Muscle of leg (tissue), 11 donors: Measurements from ENCODE around the gene PHLPP2. TPM values are rescaled to one million over a fixed set of nuclear protein-coding genes. Genes with fewer than 3 reads are reported as not detected.
"Not testable (repeated sequence)": the region's sequence is repeated elsewhere in the genome, so short reads cannot be mapped to it uniquely, and the experiment has no call there.

Experiments used
- DNase-seq: peaks from one replicate; pipeline ENCODE4 v3.0.0; 2013
- H3K27ac ChIP-seq: one replicate; pipeline ENCODE4 v1.5.1; 2013; ENCODE audit warnings: mild to moderate bottlenecking, low read length, control low read depth
- H3K27me3 ChIP-seq: one replicate; pipeline ENCODE4 v1.6.1; 2013; ENCODE audit warnings: low read length; ENCODE audit not compliant: control insufficient read depth, insufficient read depth
- H3K36me3 ChIP-seq: one replicate; pipeline ENCODE4 v1.6.1; 2013; ENCODE audit warnings: low read length; ENCODE audit not compliant: control insufficient read depth, insufficient read depth
- H3K4me1 ChIP-seq: one replicate; pipeline ENCODE4 v1.6.1; 2013; ENCODE audit warnings: low read length; ENCODE audit not compliant: control insufficient read depth, insufficient read depth
- H3K4me3 ChIP-seq: one replicate; pipeline ENCODE4 v1.5.1; 2013; ENCODE audit warnings: low read length, control low read depth
- H3K9me3 ChIP-seq: replicated peaks from 2 replicates; pipeline ENCODE4 v1.6.1; 2013; ENCODE audit warnings: low read depth, low read length; ENCODE audit not compliant: control insufficient read depth
- WGBS: methylation state at CpG from one replicate; pipeline ENCODE4 v1.1.5; 2013; ENCODE audit warnings: missing lambda C conversion rate; ENCODE audit not compliant: insufficient coverage; 5-methylcytosine and 5-hydroxymethylcytosine counted together
- polyA plus RNA-seq, 8 donors: library from polyadenylated mRNA; unstranded; fragments of 120-200 nt; gene quantifications; one replicate each; pipeline versions ENCODE4 v1.2.1 to v1.2.3, GENCODE V29; 2013; ENCODE audit warnings: inconsistent platforms in 1 of 8, low replicate concordance in 1 of 8; ENCODE audit not compliant: insufficient read length in 8 of 8, insufficient read depth in 1 of 8
- total RNA-seq: library from RNA; stranded (reverse); fragments of 120-200 nt; gene quantifications from one replicate; pipeline ENCODE4 v1.2.4, GENCODE V29; 2013

The PHLPP2 gene
- total and polyA plus RNA-seq, 9 donors = 4.6 to 7.9 (median 5.6) TPM

DNA sequence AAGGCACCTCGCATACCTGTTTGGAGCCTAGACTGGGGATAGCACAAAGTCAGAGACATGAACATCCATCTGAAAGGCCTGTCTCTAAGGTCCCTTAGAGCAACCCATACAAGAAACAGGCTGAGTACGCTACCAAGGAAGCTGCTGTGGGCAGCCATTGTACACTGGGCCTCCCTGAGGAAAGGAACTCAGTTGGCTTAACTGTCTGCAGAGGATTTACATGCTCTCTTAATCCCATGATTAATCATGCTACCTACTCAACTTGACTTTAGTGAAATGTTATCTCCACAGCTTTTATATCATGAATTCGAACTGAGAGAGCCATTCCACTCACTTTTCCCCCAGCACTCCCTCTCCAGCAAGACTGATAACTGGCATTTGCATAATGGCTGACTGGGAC lies 26.0 kb downstream of the PHLPP2 start:
- H3K4me3 ChIP-seq = no peak overlapping the region
- no peaks in the 10 kb centered on the region for H3K4me1 ChIP-seq
- no peak overlapping the region for H3K27ac ChIP-seq
- H3K36me3 ChIP-seq = peaks cover 17% of the 10 kb centered on the region
- WGBS = 96% methylated on average over 3 of the region's 3 CpGs
- no peaks in the 10 kb centered on the region for H3K27me3 ChIP-seq
- H3K9me3 ChIP-seq = no peaks in the 10 kb centered on the region
- no peak for DNase-seq

DNA sequence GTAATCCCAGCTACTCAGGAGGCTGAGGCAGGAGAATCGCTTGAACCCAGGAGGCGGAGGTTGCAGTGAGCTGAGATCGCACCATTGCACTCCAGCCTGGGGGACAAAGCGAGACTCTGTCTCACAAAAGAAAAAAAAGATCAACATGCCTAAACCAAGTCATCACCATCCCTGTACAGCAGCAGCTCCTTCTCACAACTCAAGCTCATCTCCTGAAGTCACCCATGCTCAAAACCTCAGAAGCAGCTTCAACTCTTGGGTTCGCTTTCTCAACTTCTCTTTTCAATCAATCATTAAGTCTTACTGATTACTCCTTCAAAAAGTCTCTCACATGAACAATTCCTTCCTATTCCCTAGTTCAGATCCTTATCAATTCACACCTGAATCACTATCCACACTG lies 31.3 kb downstream of the PHLPP2 start:
- Histone ChIP-seq H3K36me3 (peaks cover 12% of the 10 kb centered on the region), H3K4me3 (no peak overlapping the region), H3K4me1 (no peaks in the 10 kb centered on the region), H3K9me3 (no peaks in the 10 kb centered on the region), H3K27me3 (no peaks in the 10 kb centered on the region), H3K27ac (no peak overlapping the region)
- WGBS = 100% methylated on average over 5 of the region's 5 CpGs
- no peak for DNase-seq

DNA sequence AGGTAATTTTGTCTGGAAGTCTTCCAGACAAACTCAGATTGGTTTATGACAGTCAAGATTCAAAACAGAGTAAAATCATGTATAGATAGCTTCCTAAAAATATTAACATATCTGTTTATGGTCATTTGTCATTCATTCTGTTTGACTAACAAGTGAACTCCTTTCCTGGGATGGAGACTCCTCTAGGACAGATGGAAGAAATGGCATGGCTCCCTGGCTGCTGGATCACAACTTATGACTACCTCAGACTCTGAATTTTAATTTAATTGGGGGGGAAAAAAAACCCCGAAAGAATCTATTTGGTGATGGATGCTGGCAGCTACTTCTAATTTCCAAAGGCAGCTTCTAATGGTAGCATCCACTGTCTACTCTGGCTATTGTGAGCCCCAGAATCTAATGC lies 34.6 kb downstream of the PHLPP2 start:
- H3K4me3 ChIP-seq = no peak overlapping the region
- no peak overlapping the region for H3K27ac ChIP-seq
- no peaks in the 10 kb centered on the region for H3K27me3 ChIP-seq
- WGBS = no CpG with 5 or more reads among the region's 1 CpG
- no peaks in the 10 kb centered on the region for H3K4me1 ChIP-seq
- H3K36me3 ChIP-seq = peaks cover 17% of the 10 kb centered on the region
- H3K9me3 ChIP-seq = no peaks in the 10 kb centered on the region
- no peak for DNase-seq

DNA sequence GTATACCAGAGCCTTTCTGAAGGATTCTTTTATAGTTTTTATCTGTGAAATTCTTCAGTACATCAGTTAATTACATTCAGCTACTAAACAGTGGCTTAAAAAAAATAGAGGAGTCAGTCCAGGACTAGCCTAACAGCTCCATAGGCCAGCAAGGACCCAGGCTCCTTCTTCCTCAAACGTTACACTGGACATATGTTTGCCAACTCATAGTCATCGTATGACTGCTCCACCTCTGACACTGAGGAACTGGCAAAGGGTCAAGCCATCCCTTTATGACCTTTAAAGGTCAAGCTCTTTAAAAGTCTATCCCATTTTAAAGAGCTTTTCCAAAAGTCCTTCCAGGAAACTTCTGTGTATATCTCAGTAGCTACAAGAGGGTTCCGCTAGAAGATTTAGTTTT lies 36.6 kb downstream of the PHLPP2 start:
- Histone ChIP-seq H3K27ac (no peak overlapping the region), H3K27me3 (no peaks in the 10 kb centered on the region), H3K9me3 (no peaks in the 10 kb centered on the region), H3K4me3 (no peak overlapping the region), H3K36me3 (peaks cover 20% of the 10 kb centered on the region), H3K4me1 (no peaks in the 10 kb centered on the region)
- WGBS = 28% methylated on average over 2 of the region's 3 CpGs
- no peak for DNase-seq

DNA sequence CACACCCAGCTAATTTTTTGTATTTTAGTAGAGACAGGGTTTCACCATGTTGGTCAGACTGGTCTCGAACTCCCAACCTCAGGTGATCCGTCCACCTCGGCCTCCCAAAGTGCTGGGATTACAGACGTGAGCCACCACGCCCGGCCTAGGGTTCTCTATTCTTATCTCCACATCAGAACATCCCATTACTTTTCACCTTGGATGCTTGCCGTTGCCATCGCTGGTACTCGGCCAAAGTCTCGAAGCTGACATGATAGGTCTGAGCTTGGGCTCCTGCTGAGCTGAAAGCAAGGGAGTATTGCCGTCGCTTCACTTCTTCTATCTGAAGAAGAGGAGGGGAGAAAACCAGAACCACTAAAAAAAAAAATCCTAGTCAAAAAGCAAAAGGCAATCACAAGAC lies 40.2 kb downstream of the PHLPP2 start:
- not testable (repeated sequence) for H3K27ac ChIP-seq, DNase-seq, H3K4me3 ChIP-seq, H3K9me3 ChIP-seq, H3K4me1 ChIP-seq, H3K27me3 ChIP-seq
- H3K36me3 ChIP-seq = peaks cover 25% of the 10 kb centered on the region
- 97% methylated on average over 6 of the region's 12 CpGs for WGBS

DNA sequence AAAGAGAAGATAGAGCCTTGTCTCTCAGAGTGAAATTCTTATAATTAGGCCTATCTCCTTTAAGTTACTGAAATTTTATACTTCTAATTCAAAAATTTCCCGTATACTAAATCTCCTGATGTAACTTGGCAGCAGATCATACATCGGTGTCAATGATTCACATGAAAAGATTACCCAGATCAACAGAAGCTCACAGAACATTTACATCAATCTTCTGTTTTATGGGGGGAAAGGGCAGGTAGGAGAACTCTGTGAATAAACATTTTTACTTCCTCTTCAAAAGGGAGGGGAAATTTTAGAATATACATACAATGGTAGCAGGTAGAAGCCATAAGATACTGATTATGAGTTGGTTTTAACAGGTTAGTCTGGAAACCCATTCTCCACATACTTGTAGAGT lies 43.1 kb downstream of the PHLPP2 start:
- no peaks in the 10 kb centered on the region for H3K27me3 ChIP-seq
- no peak for DNase-seq
- H3K9me3 ChIP-seq = no peaks in the 10 kb centered on the region
- no peak overlapping the region for H3K4me3 ChIP-seq
- H3K4me1 ChIP-seq = no peaks in the 10 kb centered on the region
- WGBS = no CpG with 5 or more reads among the region's 2 CpGs
- peaks cover 22% of the 10 kb centered on the region for H3K36me3 ChIP-seq
- no peak overlapping the region for H3K27ac ChIP-seq

DNA sequence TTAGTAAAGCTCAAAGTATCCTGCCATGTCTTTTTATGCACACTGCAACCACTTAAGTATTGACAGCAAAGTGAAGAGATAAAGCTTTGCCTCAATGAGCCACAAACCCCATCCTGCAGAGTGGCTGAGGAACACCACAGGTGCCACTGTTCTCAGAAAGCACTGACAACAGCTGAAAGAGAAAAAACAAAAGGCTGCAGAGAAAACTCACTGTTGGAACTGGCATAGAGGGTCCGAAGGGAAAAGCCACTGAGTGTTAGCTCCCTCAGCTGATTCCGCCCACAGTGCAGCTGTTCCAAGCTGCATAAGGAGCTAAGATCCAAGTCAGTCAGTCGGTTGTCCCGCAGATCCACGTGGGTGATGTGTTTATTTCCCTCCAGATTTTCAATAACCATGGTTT lies 48.3 kb downstream of the PHLPP2 start:
- 86% methylated on average over 2 of the region's 5 CpGs for WGBS
- no peaks in the 10 kb centered on the region for H3K27me3 ChIP-seq
- peaks cover 29% of the 10 kb centered on the region for H3K36me3 ChIP-seq
- no peak overlapping the region for H3K27ac ChIP-seq
- H3K4me1 ChIP-seq = no peaks in the 10 kb centered on the region
- DNase-seq = peak; percentile 27
- no peak overlapping the region for H3K4me3 ChIP-seq
- H3K9me3 ChIP-seq = no peaks in the 10 kb centered on the region

DNA sequence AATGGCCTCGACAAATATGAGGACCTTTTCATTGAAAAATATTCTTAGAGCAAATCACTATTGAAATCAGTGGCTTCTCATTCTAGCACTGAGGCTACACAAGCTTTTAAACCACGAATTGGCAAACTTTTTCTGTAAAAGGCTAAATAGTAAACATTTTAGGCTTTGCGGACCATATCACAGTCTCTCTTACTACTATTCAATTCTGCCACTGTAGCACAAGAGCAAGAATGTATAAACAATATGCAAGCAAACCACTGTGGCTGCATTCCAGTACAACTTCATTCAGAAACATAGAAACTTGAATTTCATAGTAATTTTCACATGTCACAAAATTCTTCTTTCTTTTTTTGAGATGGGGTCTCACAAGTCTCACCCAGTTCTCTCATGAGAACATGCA lies 49.1 kb downstream of the PHLPP2 start:
- Histone ChIP-seq H3K4me3 (no peak overlapping the region), H3K4me1 (no peaks in the 10 kb centered on the region), H3K27ac (no peak overlapping the region), H3K9me3 (no peaks in the 10 kb centered on the region), H3K36me3 (peaks cover 34% of the 10 kb centered on the region), H3K27me3 (no peaks in the 10 kb centered on the region)
- no peak for DNase-seq
- whole genome bisulfite sequencing = 90% methylated on average over 2 of the region's 3 CpGs

DNA sequence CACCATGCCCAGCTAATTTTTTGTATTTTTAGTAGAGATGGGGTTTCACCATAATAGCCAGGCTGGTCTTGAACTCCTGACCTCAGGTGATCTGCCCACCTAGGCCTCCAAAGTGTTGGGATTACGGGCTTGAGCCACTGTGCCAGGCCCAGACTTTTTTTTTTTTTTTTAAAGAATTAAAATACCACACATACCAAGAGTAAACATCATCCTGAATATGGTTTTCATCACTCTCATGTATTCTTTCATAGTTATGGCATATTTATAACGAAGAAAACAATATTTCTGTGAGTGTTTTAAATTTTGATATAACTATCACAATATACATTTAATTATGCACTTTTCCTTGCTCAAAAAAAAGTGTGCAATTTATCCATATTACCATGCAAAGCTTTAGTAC lies 50.3 kb downstream of the PHLPP2 start:
- no peak for DNase-seq
- Histone ChIP-seq H3K4me3 (no peak overlapping the region), H3K9me3 (no peaks in the 10 kb centered on the region), H3K4me1 (no peaks in the 10 kb centered on the region), H3K27me3 (no peaks in the 10 kb centered on the region), H3K27ac (no peak overlapping the region), H3K36me3 (peaks cover 36% of the 10 kb centered on the region)
- no CpG with 5 or more reads among the region's 2 CpGs for WGBS

DNA sequence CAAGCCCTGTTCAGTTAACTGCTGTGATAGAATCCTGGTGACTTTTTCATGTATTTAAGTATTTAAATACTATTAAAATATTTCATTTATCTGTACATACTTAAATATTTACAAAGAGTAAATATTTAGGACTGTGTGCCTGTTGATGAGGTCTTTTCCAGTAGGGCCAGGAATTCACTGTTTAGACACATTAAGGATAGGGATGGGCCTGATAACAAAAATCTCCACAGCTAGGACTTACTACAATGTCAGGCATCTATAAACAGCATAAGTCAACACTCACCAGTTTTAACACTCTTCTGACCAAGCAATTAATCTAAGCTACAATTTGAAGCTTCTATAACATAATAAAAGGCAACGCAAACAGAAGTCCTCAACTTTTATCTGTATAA lies 50.9 kb downstream of the PHLPP2 start:
- no peak for DNase-seq
- Histone ChIP-seq H3K4me3 (no peak overlapping the region), H3K4me1 (no peaks in the 10 kb centered on the region), H3K27me3 (no peaks in the 10 kb centered on the region), H3K36me3 (peaks cover 38% of the 10 kb centered on the region), H3K9me3 (no peaks in the 10 kb centered on the region), H3K27ac (no peak overlapping the region)
- WGBS = no CpG with 5 or more reads among the region's 1 CpG

DNA sequence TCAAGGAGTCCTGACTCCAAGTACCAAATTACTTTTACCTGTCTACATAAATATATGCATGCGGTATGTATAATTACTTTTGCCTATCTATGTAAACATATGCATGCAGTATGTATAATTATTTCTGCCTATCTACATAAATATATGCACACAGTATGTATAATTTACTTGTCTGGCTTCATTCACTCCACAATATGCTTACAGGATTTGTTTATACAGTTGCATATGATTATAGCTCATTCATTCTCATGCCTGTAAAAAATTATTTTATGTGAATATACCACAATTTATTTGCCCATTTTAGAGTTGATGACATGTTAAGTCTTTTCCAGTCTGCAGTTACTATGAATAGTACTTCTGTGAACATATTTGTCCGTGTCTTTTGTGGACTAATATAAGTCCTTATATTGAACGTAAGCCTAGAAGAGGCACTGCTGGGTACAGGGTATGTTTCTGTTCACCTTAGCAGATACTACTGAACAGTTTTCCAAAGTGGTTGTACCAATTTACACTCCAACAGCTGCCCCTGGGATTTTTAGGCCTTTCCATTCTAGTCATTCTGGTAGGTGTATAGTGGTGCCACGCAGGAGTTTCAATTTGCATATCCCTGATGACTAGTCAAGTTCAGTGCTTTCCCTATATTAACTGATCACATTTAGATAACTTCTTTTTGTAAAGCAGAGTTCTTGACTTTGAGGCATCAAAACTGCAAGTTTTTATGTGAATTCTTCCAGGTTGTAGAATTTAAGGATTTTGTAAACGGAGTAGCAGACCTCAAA lies 51.5 kb downstream of the PHLPP2 start:
- Histone ChIP-seq H3K9me3 (no peaks in the 10 kb centered on the region), H3K27ac (no peak overlapping the region), H3K4me3 (no peak overlapping the region), H3K27me3 (no peaks in the 10 kb centered on the region), H3K36me3 (peaks cover 38% of the 10 kb centered on the region), H3K4me1 (no peaks in the 10 kb centered on the region)
- WGBS = no CpG with 5 or more reads among the region's 5 CpGs
- DNase-seq = no peak
